ENCODE results near the gene PTGFRN. TPM values are rescaled to one million over a fixed set of nuclear protein-coding genes. Genes with fewer than 3 reads are reported as not detected.

PTGFRN gene
- total RNA-seq, 2 experiments from 2014 or later: 7.0 to 8.4 TPM

DNA sequence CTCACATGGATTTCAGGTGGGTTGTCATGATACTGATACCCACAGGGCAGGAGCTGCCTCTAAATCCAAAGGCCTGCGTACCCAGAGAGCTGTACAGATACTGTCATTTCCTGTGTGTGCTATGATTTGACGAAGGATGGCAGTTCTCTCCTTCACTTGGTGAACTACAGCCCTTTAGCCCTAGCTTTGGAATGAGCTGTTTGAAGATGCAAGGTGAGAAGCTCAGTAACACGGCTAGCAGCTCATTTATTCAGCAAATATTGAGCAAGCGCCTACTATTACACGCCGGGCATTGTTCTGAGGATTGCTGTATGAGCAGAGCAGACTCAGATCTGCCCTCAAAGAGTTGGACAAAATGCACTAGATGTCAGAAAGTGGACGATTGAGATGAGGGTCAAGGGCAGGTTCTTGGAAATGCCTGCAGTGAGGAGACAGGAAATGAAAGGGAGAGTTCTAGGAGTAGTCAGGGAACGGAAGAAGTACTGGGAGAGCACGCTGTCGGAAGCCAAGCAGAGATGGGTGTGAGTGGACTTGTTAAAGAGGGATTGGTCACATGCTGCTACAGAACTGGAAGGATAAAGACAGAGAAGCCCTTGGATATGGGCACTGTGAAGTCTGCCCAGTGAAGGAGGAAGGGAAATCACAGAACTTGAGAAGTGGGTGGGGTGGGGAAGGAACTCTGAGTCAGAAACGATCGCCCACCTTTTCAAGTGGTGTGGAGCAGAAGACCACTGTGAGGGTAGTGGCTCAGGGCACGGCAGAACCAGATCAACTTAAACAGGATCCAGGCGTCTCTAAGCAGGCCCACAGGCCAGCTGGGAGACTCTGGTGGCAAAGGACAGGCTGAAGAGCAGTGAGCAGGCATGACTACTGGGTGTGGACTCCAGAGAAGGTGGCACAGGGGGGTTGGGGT, 7.1 kb downstream of the PTGFRN start:
- ATAC-seq: peak; percentile 29
- Mint-ChIP-seq H3K9me3 (no peaks in the 10 kb centered on the region), H3K27me3 (peaks cover 5% of the 10 kb centered on the region), H3K36me3 (ENCODE audit: low read depth) (no peaks in the 10 kb centered on the region), H3K4me1 (ENCODE audit: low read depth) (peaks cover 14% of the 10 kb centered on the region), H3K4me3 (no peak overlapping the region), H3K27ac (no peak overlapping the region)
- intact Hi-C loops (cut with micrococcal nuclease): no loop called here
- TF ChIP-seq, protein P1, sequence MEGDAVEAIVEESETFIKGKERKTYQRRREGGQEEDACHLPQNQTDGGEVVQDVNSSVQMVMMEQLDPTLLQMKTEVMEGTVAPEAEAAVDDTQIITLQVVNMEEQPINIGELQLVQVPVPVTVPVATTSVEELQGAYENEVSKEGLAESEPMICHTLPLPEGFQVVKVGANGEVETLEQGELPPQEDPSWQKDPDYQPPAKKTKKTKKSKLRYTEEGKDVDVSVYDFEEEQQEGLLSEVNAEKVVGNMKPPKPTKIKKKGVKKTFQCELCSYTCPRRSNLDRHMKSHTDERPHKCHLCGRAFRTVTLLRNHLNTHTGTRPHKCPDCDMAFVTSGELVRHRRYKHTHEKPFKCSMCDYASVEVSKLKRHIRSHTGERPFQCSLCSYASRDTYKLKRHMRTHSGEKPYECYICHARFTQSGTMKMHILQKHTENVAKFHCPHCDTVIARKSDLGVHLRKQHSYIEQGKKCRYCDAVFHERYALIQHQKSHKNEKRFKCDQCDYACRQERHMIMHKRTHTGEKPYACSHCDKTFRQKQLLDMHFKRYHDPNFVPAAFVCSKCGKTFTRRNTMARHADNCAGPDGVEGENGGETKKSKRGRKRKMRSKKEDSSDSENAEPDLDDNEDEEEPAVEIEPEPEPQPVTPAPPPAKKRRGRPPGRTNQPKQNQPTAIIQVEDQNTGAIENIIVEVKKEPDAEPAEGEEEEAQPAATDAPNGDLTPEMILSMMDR (IDR thresholded peaks at IDR 0.05): no peak
- CTCF ChIA-PET: interaction anchor here (1.1 to 2.2 kb wide), 3 partner anchors 15 to 180 kb away, joined by 4 to 7 read pairs (median 6); no protein-coding TSS in a partner anchor
- POLR2A ChIA-PET: interaction anchor here (0.7 to 1.2 kb wide), 3 partner anchors 9 to 143 kb away, joined by 3 to 4 read pairs (median 3); partner anchors contain the start of gene TTF2
- DNase-seq: no peak

DNA sequence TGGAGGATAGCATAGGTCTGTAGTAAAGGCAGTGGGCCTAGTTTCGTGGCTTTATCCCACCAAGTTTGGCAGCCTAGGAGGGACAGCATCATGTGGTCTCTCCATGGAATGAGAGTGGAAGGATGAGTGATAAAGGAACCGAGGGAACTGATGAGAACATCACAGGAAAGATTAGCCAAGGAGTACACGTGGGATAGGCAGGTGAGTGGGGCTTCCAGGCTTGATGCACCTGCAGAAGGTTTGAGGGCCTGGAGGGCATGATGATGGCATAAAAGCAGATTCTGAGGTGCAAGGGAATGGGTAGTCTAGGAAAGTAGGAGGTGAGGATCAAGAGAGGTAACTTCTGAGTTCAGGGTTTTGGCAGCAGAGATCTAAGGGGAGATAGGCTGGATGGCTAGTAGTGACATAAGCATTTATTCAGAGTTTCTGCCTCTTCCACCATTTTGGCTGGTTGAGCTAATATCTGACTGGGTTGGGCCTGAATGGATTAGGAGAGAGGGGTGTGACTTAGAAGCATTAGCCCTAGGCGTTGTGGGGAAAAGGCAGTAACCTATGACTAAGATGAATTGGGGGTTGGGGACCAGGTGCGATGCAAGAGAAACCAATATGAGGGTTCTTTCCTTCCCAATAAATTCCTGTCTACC, 9.1 kb downstream of the PTGFRN start:
- H3K27ac Mint-ChIP-seq: no peak overlapping the region
- ChIA-PET CTCF (interaction anchor here (1.0 kb wide), 1 partner anchor 10 kb away, joined by 3 read pairs; no protein-coding TSS in a partner anchor), POLR2A (interaction anchor here (1.1 kb wide), 1 partner anchor 11 kb away, joined by 5 read pairs; no protein-coding TSS in a partner anchor)
- no peaks in the 10 kb centered on the region for H3K36me3 Mint-ChIP-seq (ENCODE audit: low read depth)
- no peak overlapping the region for H3K4me3 Mint-ChIP-seq
- no peak for ATAC-seq
- no peaks in the 10 kb centered on the region for H3K9me3 Mint-ChIP-seq
- H3K4me1 Mint-ChIP-seq (ENCODE audit: low read depth): peaks cover 14% of the 10 kb centered on the region
- DNase-seq: no peak
- TF ChIP-seq, protein P1 (IDR thresholded peaks at IDR 0.05): no peak
- intact Hi-C loops (cut with micrococcal nuclease): no loop called here
- H3K27me3 Mint-ChIP-seq: peaks cover 5% of the 10 kb centered on the region

DNA sequence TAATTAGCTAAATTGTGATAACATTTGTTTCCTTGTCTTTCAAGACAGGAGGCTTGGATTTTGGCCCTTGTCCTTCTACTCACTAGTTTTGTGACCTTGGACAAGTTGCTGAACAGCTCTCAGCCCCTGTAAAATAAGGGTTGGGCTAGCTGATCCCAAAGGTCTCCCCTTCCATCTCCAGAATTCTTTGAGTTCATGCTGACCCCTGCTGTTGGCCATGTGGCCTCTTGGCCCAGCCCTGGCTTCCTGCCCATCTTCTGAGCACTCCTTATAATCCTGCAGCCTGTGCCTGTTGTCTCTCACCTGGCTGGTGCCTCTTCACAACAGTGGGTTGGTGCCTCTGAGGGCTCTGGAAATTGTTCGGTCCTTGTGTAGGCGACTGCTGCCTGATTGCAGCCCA, 10.1 kb downstream of the PTGFRN start:
- TF ChIP-seq, protein P1 (IDR thresholded peaks at IDR 0.05): no peak
- no peaks in the 10 kb centered on the region for H3K9me3 Mint-ChIP-seq
- intact Hi-C loops (cut with micrococcal nuclease): no loop called here
- POLR2A ChIA-PET: interaction anchor here (0.8 kb wide), 1 partner anchor 183 kb away, joined by 3 read pairs; no protein-coding TSS in a partner anchor
- no peak overlapping the region for H3K27ac Mint-ChIP-seq
- H3K36me3 Mint-ChIP-seq (ENCODE audit: low read depth): no peaks in the 10 kb centered on the region
- H3K4me1 Mint-ChIP-seq (ENCODE audit: low read depth): peaks cover 11% of the 10 kb centered on the region
- no peak for ATAC-seq
- peaks cover 5% of the 10 kb centered on the region for H3K27me3 Mint-ChIP-seq
- no peak for DNase-seq
- H3K4me3 Mint-ChIP-seq: no peak overlapping the region
- CTCF ChIA-PET: no interaction called here

DNA sequence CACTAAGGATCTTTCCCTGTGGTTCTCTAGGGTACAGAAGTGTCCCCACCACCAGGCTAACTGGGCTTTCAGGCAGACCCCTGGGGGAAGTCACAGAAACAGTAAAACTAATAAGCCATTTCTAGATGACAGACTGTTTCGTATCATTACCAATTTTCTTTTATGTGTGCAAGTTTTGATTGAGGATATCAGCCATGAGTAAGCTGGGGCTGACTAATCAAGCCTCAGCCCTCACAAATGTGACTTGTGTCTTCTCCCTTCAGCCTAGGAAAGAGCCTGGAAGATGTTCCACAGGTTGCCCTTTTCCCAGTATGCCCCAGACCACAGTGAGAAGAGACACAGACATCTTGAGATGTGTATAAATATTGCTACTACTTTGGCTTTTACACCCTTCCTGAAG, 10.5 kb downstream of the PTGFRN start:
- H3K4me3 Mint-ChIP-seq: no peak overlapping the region
- no peaks in the 10 kb centered on the region for H3K9me3 Mint-ChIP-seq
- peaks cover 5% of the 10 kb centered on the region for H3K27me3 Mint-ChIP-seq
- H3K36me3 Mint-ChIP-seq (ENCODE audit: low read depth): no peaks in the 10 kb centered on the region
- ATAC-seq (no peak), DNase-seq (no peak)
- intact Hi-C loops (cut with micrococcal nuclease): no loop called here
- TF ChIP-seq, protein P1 (IDR thresholded peaks at IDR 0.05): no peak
- peaks cover 7% of the 10 kb centered on the region for H3K4me1 Mint-ChIP-seq (ENCODE audit: low read depth)
- no peak overlapping the region for H3K27ac Mint-ChIP-seq
- ChIA-PET POLR2A (interaction anchor here (0.8 kb wide), 1 partner anchor 183 kb away, joined by 3 read pairs; no protein-coding TSS in a partner anchor), CTCF (interaction anchor here (1.0 kb wide), 1 partner anchor 15 kb away, joined by 5 read pairs; no protein-coding TSS in a partner anchor)

All from activated CD8-positive, alpha-beta T cell treated with anti-CD3 and anti-CD28 coated beads for 36 hours (primary cell).